AG09309 (cell line): ENCODE results near the gene KCNAB2.
A peak's percentile ranks its signal among the peaks of the same experiment; 100 is the strongest.

Experiments used
- DNase-seq: peaks from one replicate; pipeline ENCODE4 v3.0.0-alpha.2; 2010; ENCODE audit warnings: low read depth
- H3K4me3 ChIP-seq: 2 replicates; pipeline ENCODE4 v1.5.1; 2011; ENCODE audit warnings: mild to moderate bottlenecking, low read depth, low read length, moderate library complexity; ENCODE audit not compliant: control insufficient read depth
- CTCF ChIP-seq: IDR thresholded peaks from 2 replicates; pipeline ENCODE4 v1.5.1; 2011; ENCODE audit warnings: mild to moderate bottlenecking, low read depth, low read length, inconsistent platforms; ENCODE audit not compliant: insufficient read depth, control insufficient read depth; ENCODE audit errors: missing control alignments

Gene KCNAB2

GRCh38 chr1:6052543-6053205, 7.0 kb downstream of the KCNAB2 start:
- TF ChIP-seq CTCF, result peak; percentile 57
- no peak for DNase-seq
- no peak overlapping the region for H3K4me3 ChIP-seq

GRCh38 chr1:6053206-6053546, 7.5 kb downstream of the KCNAB2 start:
- no peak for DNase-seq
- TF ChIP-seq CTCF, result no peak
- H3K4me3 ChIP-seq, result no peak overlapping the region

GRCh38 chr1:6054596-6054995, 8.9 kb downstream of the KCNAB2 start:
- H3K4me3 ChIP-seq, result no peak overlapping the region
- TF ChIP-seq CTCF, result no peak
- DNase-seq, result no peak

- no peak for DNase-seq
- H3K4me3 ChIP-seq, result no peak overlapping the region
- no peak for TF ChIP-seq CTCF
Measured at GRCh38 chr1:6056572-6056948, 10.9 kb downstream of the KCNAB2 start.

- H3K4me3 ChIP-seq, result no peak overlapping the region
- DNase-seq, result no peak
- TF ChIP-seq CTCF, result no peak
Measured at GRCh38 chr1:6057170-6057845, 11.6 kb downstream of the KCNAB2 start.

- no peak for TF ChIP-seq CTCF
- DNase-seq, result no peak
- no peak overlapping the region for H3K4me3 ChIP-seq
Measured at GRCh38 chr1:6059866-6060265, 14.2 kb downstream of the KCNAB2 start.
